Esophagus muscularis mucosa (tissue), 4 donors: Measurements from ENCODE around the gene ZBTB1. TPM values are rescaled to one million over a fixed set of nuclear protein-coding genes. Genes with fewer than 3 reads are reported as not detected.

Experiments used
- DNase-seq: peaks from one replicate; pipeline ENCODE4 v3.0.0-alpha.2; 2017; ENCODE audit errors: extremely low spot score
- H3K27ac ChIP-seq, 4 donors: fragments of 200-600 bp; sonication (generic); replicated peaks in 1 of 4; 1 replicate in 3 of 4; 2 replicates in 1 of 4; pipeline ENCODE4 v1.5.1; 2016 to 2019; ENCODE audit warnings: mild to moderate bottlenecking in 1 of 4
- H3K27me3 ChIP-seq, 4 donors: fragments of 200-600 bp; sonication (generic); one replicate each; pipeline versions ENCODE4 v1.5.1 to v1.6.0; 2016 to 2019
- H3K36me3 ChIP-seq, 4 donors: fragments of 200-600 bp; sonication (generic); one replicate each; pipeline ENCODE4 v1.5.1; 2016 to 2019
- H3K4me1 ChIP-seq, 4 donors: fragments of 200-600 bp; sonication (generic); one replicate each; pipeline ENCODE4 v1.5.1; 2016 to 2019
- H3K4me3 ChIP-seq, 4 donors: fragments of 200-600 bp; sonication (generic); 1 replicate in 2 of 4; 2 replicates in 2 of 4; pipeline ENCODE4 v1.5.1; 2016 to 2019; ENCODE audit warnings: mild to moderate bottlenecking in 4 of 4, moderate library complexity in 1 of 4
- H3K9me3 ChIP-seq, 4 donors: fragments of 200-600 bp; sonication (generic); 1 replicate in 3 of 4; 2 replicates in 1 of 4; pipeline ENCODE4 v1.5.1; 2016 to 2019
- EP300 ChIP-seq: sonication (generic); formaldehyde crosslinking; IDR thresholded peaks from one replicate; pipeline ENCODE4 v1.6.1; 2017; ENCODE audit warnings: antibody characterized with exemption
- POLR2A ChIP-seq: fragments of 450-650 bp; IDR thresholded peaks from one replicate; pipeline ENCODE4 v1.6.1; 2017; ENCODE audit warnings: antibody characterized with exemption, moderate library complexity, mild to moderate bottlenecking, low read depth
- POLR2AphosphoS5 ChIP-seq, 2 donors: sonication (generic); formaldehyde crosslinking; IDR thresholded peaks; one replicate each; pipeline ENCODE4 v1.6.1; 2017; ENCODE audit warnings: antibody characterized with exemption in 2 of 2
- WGBS: methylation state at CpG from one replicate; pipeline ENCODE4 v1.1.5; 2018; 5-methylcytosine and 5-hydroxymethylcytosine counted together
- intact Hi-C: fragments of 100-400 bp; cut with DNase I; formaldehyde crosslinking; loops from one replicate; pipeline ENCODE4 v1.15.1; 2023
- total RNA-seq, 4 donors: library from RNA; depleted of rRNA; stranded (reverse); fragments of >200 nt; gene quantifications; one replicate each; pipeline versions ENCODE4 v1.1.0 to v1.2.1, GENCODE V29; 2016
- TF ChIP-seq, protein P1 (sequence below), 3 experiments: fragments of 200-600 bp in 2 of 3; fragments of 450-650 bp in 1 of 3; sonication (generic) in 2 of 3; IDR thresholded peaks; one replicate each; pipeline ENCODE4 v1.5.1; 2017 to 2019; ENCODE audit warnings: antibody characterized with exemption in 3 of 3, mild to moderate bottlenecking in 2 of 3, moderate library complexity in 1 of 3

ZBTB1 gene
- total RNA-seq, 4 donors from 2014 or later, result 31.4 to 41.9 (median 35.3) TPM

DNA sequence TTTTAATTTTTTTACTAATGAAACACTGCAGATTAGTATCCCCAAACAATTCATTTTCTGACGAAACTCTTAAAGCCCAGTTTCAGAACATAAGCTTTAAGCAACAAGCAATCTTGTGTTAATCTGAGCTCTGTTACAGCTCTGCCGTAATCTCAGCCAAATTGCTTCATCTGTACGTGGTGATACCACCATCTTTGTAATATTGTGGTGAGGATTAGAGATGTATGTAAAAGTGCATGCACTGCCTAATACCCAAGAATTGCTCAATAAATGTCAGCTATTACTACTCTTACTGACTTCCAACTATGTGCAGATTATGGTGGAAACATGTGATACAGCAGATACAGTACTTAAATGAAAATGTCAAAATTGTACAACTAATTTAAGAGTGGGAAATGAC is 37.5 kb upstream of the ZBTB1 start:
- no peak overlapping the region for H3K4me3 ChIP-seq
- WGBS, result 89% methylated on average over 3 of the region's 3 CpGs
- peaks cover 0 to 2% (median 0%) of the 10 kb centered on the region in 4 donors for H3K36me3 ChIP-seq
- no peak for DNase-seq
- intact Hi-C loops, result no loop called here
- no peak overlapping the region for H3K27ac ChIP-seq
- TF ChIP-seq EP300 (no peak), POLR2A (no peak), POLR2AphosphoS5 (IDR thresholded peaks at IDR 0.05) (no peak)
- TF ChIP-seq, protein P1, sequence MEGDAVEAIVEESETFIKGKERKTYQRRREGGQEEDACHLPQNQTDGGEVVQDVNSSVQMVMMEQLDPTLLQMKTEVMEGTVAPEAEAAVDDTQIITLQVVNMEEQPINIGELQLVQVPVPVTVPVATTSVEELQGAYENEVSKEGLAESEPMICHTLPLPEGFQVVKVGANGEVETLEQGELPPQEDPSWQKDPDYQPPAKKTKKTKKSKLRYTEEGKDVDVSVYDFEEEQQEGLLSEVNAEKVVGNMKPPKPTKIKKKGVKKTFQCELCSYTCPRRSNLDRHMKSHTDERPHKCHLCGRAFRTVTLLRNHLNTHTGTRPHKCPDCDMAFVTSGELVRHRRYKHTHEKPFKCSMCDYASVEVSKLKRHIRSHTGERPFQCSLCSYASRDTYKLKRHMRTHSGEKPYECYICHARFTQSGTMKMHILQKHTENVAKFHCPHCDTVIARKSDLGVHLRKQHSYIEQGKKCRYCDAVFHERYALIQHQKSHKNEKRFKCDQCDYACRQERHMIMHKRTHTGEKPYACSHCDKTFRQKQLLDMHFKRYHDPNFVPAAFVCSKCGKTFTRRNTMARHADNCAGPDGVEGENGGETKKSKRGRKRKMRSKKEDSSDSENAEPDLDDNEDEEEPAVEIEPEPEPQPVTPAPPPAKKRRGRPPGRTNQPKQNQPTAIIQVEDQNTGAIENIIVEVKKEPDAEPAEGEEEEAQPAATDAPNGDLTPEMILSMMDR (IDR thresholded peaks at IDR 0.05), result no peak
- no peaks in the 10 kb centered on the region for H3K9me3 ChIP-seq
- no peaks in the 10 kb centered on the region for H3K27me3 ChIP-seq
- peaks cover 5 to 18% (median 15%) of the 10 kb centered on the region in 4 donors for H3K4me1 ChIP-seq

DNA sequence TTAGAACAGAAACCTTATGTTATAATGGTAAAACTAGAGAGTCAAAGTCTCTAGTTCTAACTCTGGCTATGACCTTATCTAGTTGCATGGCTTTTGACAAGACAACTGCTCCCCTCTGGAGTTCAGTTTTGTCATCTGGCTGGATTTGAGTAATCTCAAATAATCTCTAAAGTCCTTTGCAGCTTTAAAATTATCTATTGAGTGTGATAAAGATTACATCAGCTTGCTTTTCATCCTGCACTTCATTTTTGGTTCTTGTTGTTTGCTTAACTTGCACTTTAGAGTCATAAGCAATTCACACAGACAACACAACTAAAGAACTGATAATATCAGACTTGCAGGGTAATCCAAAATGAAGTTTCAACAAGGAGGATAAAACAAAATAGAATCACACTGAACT is 37.0 kb upstream of the ZBTB1 start:
- intact Hi-C loops, result no loop called here
- Histone ChIP-seq H3K36me3 (no peaks in the 10 kb centered on the region), H3K4me1 (peaks cover 5 to 18% (median 15%) of the 10 kb centered on the region in 4 donors), H3K27me3 (no peaks in the 10 kb centered on the region), H3K4me3 (no peak overlapping the region), H3K9me3 (no peaks in the 10 kb centered on the region), H3K27ac (no peak overlapping the region)
- no peak for DNase-seq
- TF ChIP-seq POLR2AphosphoS5 (IDR thresholded peaks at IDR 0.05) (no peak), EP300 (no peak), POLR2A (no peak)
- TF ChIP-seq, protein P1 (IDR thresholded peaks at IDR 0.05), result no peak

DNA sequence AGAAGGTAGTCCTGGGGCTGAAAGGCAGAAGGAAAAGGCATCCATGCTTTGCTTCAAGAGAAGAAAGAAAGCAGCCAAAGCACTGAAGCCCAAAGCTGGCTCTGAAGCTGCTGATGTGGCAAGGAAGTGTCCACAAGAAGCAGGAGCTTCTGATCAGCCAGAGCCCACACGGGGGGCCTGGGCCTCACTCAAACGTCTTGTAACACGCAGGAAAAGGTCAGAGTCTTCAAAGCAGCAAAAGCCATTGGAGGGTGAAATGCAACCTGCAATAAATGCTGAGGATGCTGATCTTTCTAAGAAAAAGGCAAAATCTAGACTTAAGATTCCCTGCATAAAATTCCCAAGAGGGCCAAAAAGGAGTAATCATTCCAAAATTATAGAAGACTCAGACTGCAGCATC is 36.1 kb upstream of the ZBTB1 start:
- Histone ChIP-seq H3K27me3 (no peaks in the 10 kb centered on the region), H3K9me3 (no peaks in the 10 kb centered on the region), H3K4me3 (no peak overlapping the region), H3K36me3 (no peaks in the 10 kb centered on the region), H3K4me1 (peaks cover 5 to 18% (median 15%) of the 10 kb centered on the region in 4 donors), H3K27ac (no peak overlapping the region)
- TF ChIP-seq EP300 (no peak), POLR2AphosphoS5 (IDR thresholded peaks at IDR 0.05) (no peak), POLR2A (no peak)
- TF ChIP-seq, protein P1 (IDR thresholded peaks at IDR 0.05), result no peak
- WGBS, result 53% methylated on average over 3 of the region's 3 CpGs
- intact Hi-C loops, result no loop called here
- no peak for DNase-seq

DNA sequence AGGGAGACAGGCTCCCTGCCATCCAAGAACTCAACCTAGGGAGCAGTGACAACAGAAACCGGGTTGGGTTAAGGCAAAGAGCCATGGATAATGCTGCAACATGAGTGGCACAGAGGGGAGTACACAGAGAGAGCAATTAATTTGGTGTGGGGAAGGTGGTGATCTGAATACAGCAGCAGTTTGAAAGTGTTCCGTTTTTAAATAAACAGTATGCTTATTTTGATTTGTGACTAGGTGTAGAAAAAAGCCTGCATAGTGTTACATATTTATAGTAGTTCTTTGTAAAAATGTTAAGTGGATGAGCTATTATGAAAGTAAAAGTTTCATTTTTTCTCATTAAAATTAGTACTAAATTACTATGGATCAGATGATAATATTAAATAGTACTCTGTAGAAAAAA is 30.5 kb upstream of the ZBTB1 start:
- no peak overlapping the region for H3K27ac ChIP-seq
- intact Hi-C loops, result no loop called here

More for the DNA sequence above, 30.5 kb upstream of the ZBTB1 start:
- Histone ChIP-seq H3K4me1 (no peaks in the 10 kb centered on the region), H3K4me3 (no peak overlapping the region), H3K27me3 (no peaks in the 10 kb centered on the region), H3K9me3 (no peaks in the 10 kb centered on the region), H3K36me3 (peaks cover 0 to 7% (median 0%) of the 10 kb centered on the region in 4 donors)
- TF ChIP-seq, protein P1 (IDR thresholded peaks at IDR 0.05), result no peak
- TF ChIP-seq POLR2AphosphoS5 (IDR thresholded peaks at IDR 0.05), result no peak
- TF ChIP-seq POLR2A, result no peak
- TF ChIP-seq EP300, result no peak
- 57% methylated on average over 2 of the region's 2 CpGs for WGBS
- no peak for DNase-seq
